Prostate gland (tissue), 2 donors: ENCODE measurements around the gene ZNF700. TPM values are rescaled to one million over a fixed set of nuclear protein-coding genes. Genes with fewer than 3 reads are reported as not detected.
A peak's percentile ranks its signal among the peaks of the same experiment; 100 is the strongest.
"Not testable (repeated sequence)": the region's sequence is repeated elsewhere in the genome, so short reads cannot be mapped to it uniquely, and the experiment has no call there.

ENCODE experiments used
- DNase-seq: peaks from one replicate; pipeline ENCODE4 v3.0.0-alpha.2; 2019; ENCODE audit warnings: low spot score
- H3K27ac ChIP-seq, 2 donors: fragments of 200-600 bp; sonication (generic); 2 replicates each; pipeline ENCODE4 v1.5.1; 2017 to 2019
- H3K27me3 ChIP-seq: fragments of 200-600 bp; sonication (generic); replicated peaks from 2 replicates; pipeline ENCODE4 v1.5.1; 2019; ENCODE audit not compliant: insufficient read depth
- H3K36me3 ChIP-seq, 2 donors: fragments of 200-600 bp; sonication (generic); 1 replicate in 1 of 2; 2 replicates in 1 of 2; pipeline versions ENCODE4 v1.5.1 to v1.8.1; 2017 to 2019
- H3K4me1 ChIP-seq: fragments of 200-600 bp; sonication (generic); replicated peaks from 2 replicates; pipeline ENCODE4 v1.5.1; 2019
- H3K4me3 ChIP-seq, 2 donors: fragments of 200-600 bp; sonication (generic); 2 replicates each; pipeline ENCODE4 v1.5.1; 2017 to 2019
- H3K9me3 ChIP-seq: fragments of 200-600 bp; sonication (generic); 2 replicates; pipeline ENCODE4 v1.5.1; 2017
- POLR2A ChIP-seq: fragments of 450-650 bp; IDR thresholded peaks from one replicate; pipeline ENCODE4 v1.6.1; 2016; ENCODE audit warnings: antibody characterized with exemption, mild to moderate bottlenecking
- POLR2AphosphoS5 ChIP-seq: sonication (generic); formaldehyde crosslinking; IDR thresholded peaks from one replicate; pipeline ENCODE4 v1.6.1; 2017; ENCODE audit warnings: antibody characterized with exemption
- WGBS: methylation state at CpG from one replicate; pipeline ENCODE4 v1.1.5; 2018; 5-methylcytosine and 5-hydroxymethylcytosine counted together
- intact Hi-C: fragments of 100-400 bp; cut with DNase I; formaldehyde crosslinking; loops from one replicate; pipeline ENCODE4 v1.14.2; 2022
- total RNA-seq, 2 donors: library from RNA; depleted of rRNA; stranded (reverse); fragments of >200 nt; gene quantifications; one replicate each; pipeline ENCODE4 v1.1.0, GENCODE V29; 2016
- TF ChIP-seq, protein P1 (sequence below), 4 experiments: fragments of 200-600 bp in 2 of 4; fragments of 450-650 bp in 2 of 4; sonication (generic) in 2 of 4; IDR thresholded peaks; 1 replicate in 3 of 4; 2 replicates in 1 of 4; pipeline ENCODE4 v1.5.1; 2016 to 2019; ENCODE audit warnings: antibody characterized with exemption in 4 of 4, mild to moderate bottlenecking in 2 of 4, moderate library complexity in 2 of 4

ZNF700 gene
- total RNA-seq, 2 donors from 2014 or later, result 16.8 to 18.0 TPM

- intact Hi-C loops, result no loop called here
- H3K9me3 ChIP-seq, result peaks cover 4% of the 10 kb centered on the region
- H3K27me3 ChIP-seq, result no peaks in the 10 kb centered on the region
- no peak for DNase-seq
- no peak overlapping the region for H3K27ac ChIP-seq
- no peak overlapping the region for H3K4me3 ChIP-seq
- H3K36me3 ChIP-seq, result peaks cover 0 to 14% of the 10 kb centered on the region in 2 donors
- WGBS, result 99% methylated on average over 3 of the region's 3 CpGs
- H3K4me1 ChIP-seq, result no peaks in the 10 kb centered on the region
- TF ChIP-seq POLR2AphosphoS5, result no peak
Observed at GRCh38 chr19:11902228-11902627, 22.7 kb upstream of the ZNF700 start.

DNA sequence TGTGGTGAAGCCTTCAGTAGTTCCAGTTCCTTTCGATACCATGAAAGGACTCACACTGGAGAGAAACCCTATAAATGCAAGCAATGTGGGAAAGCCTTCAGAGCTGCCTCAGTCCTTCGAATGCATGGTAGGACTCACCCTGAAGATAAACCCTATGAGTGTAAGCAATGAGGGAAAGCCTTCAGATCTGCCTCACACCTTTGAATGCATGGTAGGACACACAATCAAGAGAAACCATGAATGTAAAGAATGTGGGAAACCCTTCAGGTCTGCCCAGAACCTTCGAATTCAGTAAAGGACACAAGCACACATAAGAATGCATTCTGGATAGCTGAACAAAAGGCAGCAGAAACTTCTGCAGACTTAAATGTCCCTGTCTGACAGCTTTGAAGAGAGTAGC lies 19.0 kb upstream of the ZNF700 start:
- TF ChIP-seq POLR2A (no peak), POLR2AphosphoS5 (no peak)
- TF ChIP-seq, protein P1, sequence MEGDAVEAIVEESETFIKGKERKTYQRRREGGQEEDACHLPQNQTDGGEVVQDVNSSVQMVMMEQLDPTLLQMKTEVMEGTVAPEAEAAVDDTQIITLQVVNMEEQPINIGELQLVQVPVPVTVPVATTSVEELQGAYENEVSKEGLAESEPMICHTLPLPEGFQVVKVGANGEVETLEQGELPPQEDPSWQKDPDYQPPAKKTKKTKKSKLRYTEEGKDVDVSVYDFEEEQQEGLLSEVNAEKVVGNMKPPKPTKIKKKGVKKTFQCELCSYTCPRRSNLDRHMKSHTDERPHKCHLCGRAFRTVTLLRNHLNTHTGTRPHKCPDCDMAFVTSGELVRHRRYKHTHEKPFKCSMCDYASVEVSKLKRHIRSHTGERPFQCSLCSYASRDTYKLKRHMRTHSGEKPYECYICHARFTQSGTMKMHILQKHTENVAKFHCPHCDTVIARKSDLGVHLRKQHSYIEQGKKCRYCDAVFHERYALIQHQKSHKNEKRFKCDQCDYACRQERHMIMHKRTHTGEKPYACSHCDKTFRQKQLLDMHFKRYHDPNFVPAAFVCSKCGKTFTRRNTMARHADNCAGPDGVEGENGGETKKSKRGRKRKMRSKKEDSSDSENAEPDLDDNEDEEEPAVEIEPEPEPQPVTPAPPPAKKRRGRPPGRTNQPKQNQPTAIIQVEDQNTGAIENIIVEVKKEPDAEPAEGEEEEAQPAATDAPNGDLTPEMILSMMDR (IDR thresholded peaks at IDR 0.05), result no peak
- Histone ChIP-seq H3K4me3 (no peak overlapping the region), H3K4me1 (no peaks in the 10 kb centered on the region), H3K27ac (no peak overlapping the region), H3K36me3 (peaks cover 0 to 14% of the 10 kb centered on the region in 2 donors), H3K27me3 (no peaks in the 10 kb centered on the region), H3K9me3 (peaks cover 4% of the 10 kb centered on the region)
- intact Hi-C loops, result no loop called here
- no peak for DNase-seq
- WGBS, result 94% methylated on average over 3 of the region's 3 CpGs

DNA sequence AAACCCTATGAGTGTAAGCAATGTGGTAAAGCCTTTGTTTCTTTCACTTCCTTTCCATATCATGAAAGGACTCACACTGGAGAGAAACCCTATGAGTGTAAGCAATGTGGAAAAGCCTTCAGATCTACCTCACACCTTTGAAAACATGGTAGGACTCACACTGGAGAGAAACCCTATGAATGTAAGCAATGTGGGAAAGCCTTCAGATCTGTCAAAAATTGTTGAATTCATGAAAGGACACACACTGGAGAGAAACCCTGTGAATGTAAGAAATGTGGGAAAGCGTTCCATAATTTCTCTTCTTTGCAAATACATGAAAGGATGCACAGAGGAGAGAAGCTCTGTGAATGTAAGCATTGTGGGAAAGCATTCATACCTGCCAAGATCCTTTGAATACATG lies 13.0 kb upstream of the ZNF700 start:
- intact Hi-C loops, H3K9me3 ChIP-seq, H3K27ac ChIP-seq, H3K4me3 ChIP-seq, H3K36me3 ChIP-seq, H3K4me1 ChIP-seq, H3K27me3 ChIP-seq, DNase-seq: not testable (repeated sequence)
- WGBS, result 95% methylated on average over 1 of the region's 1 CpG

- WGBS, result 94% methylated on average over 4 of the region's 4 CpGs
- H3K27me3 ChIP-seq, H3K4me3 ChIP-seq, intact Hi-C loops, H3K27ac ChIP-seq, H3K36me3 ChIP-seq, DNase-seq, H3K4me1 ChIP-seq, H3K9me3 ChIP-seq: not testable (repeated sequence)
Observed at GRCh38 chr19:11914417-11915051, 10.4 kb upstream of the ZNF700 start.

DNA sequence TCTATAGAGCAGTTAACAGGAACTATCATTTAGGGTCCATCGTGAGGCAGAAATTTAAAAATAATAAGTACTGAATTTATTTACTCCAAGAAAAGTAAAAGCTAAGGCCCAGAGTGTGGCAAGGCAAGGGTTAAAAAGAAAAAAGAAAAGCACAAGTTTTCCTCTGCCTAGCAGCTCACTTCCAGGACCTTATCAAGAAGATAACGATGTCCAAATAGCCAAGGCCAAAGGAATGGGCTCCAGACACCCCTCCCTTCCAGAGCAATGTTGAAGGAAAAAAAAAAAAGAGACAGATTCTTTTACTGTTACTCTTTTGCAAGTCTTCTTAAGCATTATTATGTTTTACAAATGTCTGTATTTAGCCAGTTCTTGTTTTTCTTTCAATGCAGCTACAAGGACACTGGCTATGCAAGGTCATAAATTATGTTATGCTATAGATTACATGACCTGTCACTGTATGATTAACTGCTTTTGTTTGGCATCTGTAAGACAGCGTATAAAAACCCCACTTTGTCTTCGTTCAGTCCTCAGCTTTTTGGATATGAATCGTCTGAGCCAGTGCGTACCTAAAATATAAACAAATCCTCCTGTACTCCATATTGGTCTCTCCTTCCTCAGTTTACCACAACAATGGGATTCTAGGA lies 2.9 kb upstream of the ZNF700 start:
- Histone ChIP-seq H3K4me1 (no peaks in the 10 kb centered on the region), H3K36me3 (no peaks in the 10 kb centered on the region), H3K27me3 (no peaks in the 10 kb centered on the region), H3K9me3 (no peaks in the 10 kb centered on the region), H3K4me3 (no peak overlapping the region), H3K27ac (no peak overlapping the region)
- intact Hi-C loops, result no loop called here
- no peak for DNase-seq
- TF ChIP-seq, protein P1 (IDR thresholded peaks at IDR 0.05), result no peak
- no peak for TF ChIP-seq POLR2AphosphoS5
- no peak for TF ChIP-seq POLR2A
- 24% methylated on average over 6 of the region's 6 CpGs for WGBS

GRCh38 chr19:11925651-11926187 lies 812 bp downstream of the ZNF700 start:
- not testable (repeated sequence) for H3K4me1 ChIP-seq, DNase-seq, H3K27me3 ChIP-seq, H3K9me3 ChIP-seq, H3K36me3 ChIP-seq
- WGBS, result 6% methylated on average over 10 of the region's 10 CpGs
- peak overlapping the region; percentile 97 to 98 for H3K27ac ChIP-seq
- intact Hi-C loops, result loop anchor here (1.0 kb wide), 1 partner anchor 40 kb away; the partner anchor contains the start of gene ZNF763
- H3K4me3 ChIP-seq, result peak overlapping the region; percentile 79 to 98

DNA sequence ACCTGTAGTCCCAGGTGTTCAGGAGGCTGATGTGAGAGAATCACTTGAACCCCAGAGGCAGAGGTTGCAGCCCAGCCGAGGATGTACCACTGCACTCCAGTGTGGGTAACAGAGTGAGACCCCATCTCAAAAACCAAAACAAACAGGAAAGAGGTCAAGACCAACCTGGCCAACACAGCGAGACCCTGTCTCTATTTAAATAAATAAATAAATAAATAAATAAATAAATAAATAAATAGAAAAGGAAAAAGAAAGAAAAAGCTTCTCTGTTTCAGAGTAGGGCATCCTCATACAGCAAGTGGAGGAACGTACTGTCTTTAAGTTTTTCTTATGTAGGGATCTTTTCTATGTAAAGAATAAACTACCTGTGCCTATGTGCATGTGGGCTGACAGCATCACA lies 2.3 kb downstream of the ZNF700 start:
- H3K9me3 ChIP-seq, result no peaks in the 10 kb centered on the region
- no peak overlapping the region for H3K27ac ChIP-seq
- DNase-seq, result no peak
- H3K4me3 ChIP-seq, result no peak overlapping the region
- intact Hi-C loops, result no loop called here
- no peaks in the 10 kb centered on the region for H3K27me3 ChIP-seq
- TF ChIP-seq POLR2AphosphoS5 (no peak), POLR2A (no peak)
- TF ChIP-seq, protein P1 (IDR thresholded peaks at IDR 0.05), result no peak
- WGBS, result 98% methylated on average over 3 of the region's 3 CpGs
- H3K4me1 ChIP-seq, result no peaks in the 10 kb centered on the region
- no peaks in the 10 kb centered on the region for H3K36me3 ChIP-seq
